ENCODE results near the gene FKBP3. TPM values are rescaled to one million over a fixed set of nuclear protein-coding genes. Genes with fewer than 3 reads are reported as not detected.
"Not testable (repeated sequence)": the region's sequence is repeated elsewhere in the genome, so short reads cannot be mapped to it uniquely, and the experiment has no call there.

The FKBP3 gene
- total RNA-seq, 1 donor from 2014 or later: 77.0 TPM

DNA sequence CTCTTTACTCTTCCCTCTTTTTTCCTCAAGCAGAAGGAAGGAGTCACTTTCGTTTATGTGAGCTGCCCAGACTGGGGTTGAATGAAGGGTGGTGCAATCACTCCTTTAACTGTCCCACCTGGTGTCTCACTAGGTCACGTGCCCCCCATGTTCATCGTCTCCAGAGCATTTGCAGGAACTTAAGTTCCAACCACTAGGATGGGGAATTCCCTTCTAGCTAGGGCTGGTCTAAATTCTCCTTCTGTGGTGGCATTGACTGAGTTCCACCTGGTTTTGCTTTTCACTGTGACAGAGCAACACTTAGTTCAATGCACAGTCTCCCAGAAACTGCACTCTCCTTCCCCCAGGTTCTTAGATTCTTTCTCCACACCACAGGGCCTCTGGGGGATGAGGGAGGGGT is 10.9 kb upstream of the FKBP3 start:
- Mint-ChIP-seq H3K27ac (ENCODE audit: unreplicated experiment) (no peak overlapping the region), H3K9me3 (ENCODE audit: unreplicated experiment) (no peaks in the 10 kb centered on the region), H3K4me1 (ENCODE audit: low read depth, unreplicated experiment) (no peaks in the 10 kb centered on the region), H3K4me3 (ENCODE audit: unreplicated experiment) (no peak overlapping the region), H3K36me3 (ENCODE audit: low read depth, unreplicated experiment) (peaks cover 7% of the 10 kb centered on the region), H3K27me3 (ENCODE audit: low read depth, unreplicated experiment) (no peaks in the 10 kb centered on the region)
- TF ChIP-seq, protein P1, sequence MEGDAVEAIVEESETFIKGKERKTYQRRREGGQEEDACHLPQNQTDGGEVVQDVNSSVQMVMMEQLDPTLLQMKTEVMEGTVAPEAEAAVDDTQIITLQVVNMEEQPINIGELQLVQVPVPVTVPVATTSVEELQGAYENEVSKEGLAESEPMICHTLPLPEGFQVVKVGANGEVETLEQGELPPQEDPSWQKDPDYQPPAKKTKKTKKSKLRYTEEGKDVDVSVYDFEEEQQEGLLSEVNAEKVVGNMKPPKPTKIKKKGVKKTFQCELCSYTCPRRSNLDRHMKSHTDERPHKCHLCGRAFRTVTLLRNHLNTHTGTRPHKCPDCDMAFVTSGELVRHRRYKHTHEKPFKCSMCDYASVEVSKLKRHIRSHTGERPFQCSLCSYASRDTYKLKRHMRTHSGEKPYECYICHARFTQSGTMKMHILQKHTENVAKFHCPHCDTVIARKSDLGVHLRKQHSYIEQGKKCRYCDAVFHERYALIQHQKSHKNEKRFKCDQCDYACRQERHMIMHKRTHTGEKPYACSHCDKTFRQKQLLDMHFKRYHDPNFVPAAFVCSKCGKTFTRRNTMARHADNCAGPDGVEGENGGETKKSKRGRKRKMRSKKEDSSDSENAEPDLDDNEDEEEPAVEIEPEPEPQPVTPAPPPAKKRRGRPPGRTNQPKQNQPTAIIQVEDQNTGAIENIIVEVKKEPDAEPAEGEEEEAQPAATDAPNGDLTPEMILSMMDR (IDR thresholded peaks at IDR 0.05; ENCODE audit: insufficient read depth, low read depth, low read length): no peak
- TF ChIP-seq EZH2 (IDR thresholded peaks at IDR 0.05; ENCODE audit: insufficient read depth, low read length): no peak
- no peak overlapping the region for H3K4me3 ChIP-seq (ENCODE audit: insufficient read depth, low read depth, low read length)
- FAIRE-seq (no peak), DNase-seq (ENCODE audit: low read depth) (no peak)
- no peaks in the 10 kb centered on the region for H3K9me3 ChIP-seq (ENCODE audit: insufficient read depth, low read depth, low read length)
- H3K9ac ChIP-seq (ENCODE audit: low read length): no peak overlapping the region
- peaks cover 17% of the 10 kb centered on the region for H3K79me2 ChIP-seq (ENCODE audit: insufficient read depth, low read length)
- H4K20me1 ChIP-seq (ENCODE audit: insufficient read depth, low read length): no peaks in the 10 kb centered on the region
- no peak overlapping the region for H3K4me2 ChIP-seq (ENCODE audit: low read length)
- no peak overlapping the region for H2AFZ ChIP-seq (ENCODE audit: low read depth, low read length)
- H3K4me1 ChIP-seq (ENCODE audit: insufficient read depth, low read length): no peaks in the 10 kb centered on the region
- H3K36me3 ChIP-seq (ENCODE audit: insufficient read depth, low read length): no peaks in the 10 kb centered on the region
- no peak overlapping the region for H3K27ac ChIP-seq (ENCODE audit: low read depth, low read length)
- H3K27me3 ChIP-seq (ENCODE audit: insufficient read depth, low read length): no peaks in the 10 kb centered on the region

DNA sequence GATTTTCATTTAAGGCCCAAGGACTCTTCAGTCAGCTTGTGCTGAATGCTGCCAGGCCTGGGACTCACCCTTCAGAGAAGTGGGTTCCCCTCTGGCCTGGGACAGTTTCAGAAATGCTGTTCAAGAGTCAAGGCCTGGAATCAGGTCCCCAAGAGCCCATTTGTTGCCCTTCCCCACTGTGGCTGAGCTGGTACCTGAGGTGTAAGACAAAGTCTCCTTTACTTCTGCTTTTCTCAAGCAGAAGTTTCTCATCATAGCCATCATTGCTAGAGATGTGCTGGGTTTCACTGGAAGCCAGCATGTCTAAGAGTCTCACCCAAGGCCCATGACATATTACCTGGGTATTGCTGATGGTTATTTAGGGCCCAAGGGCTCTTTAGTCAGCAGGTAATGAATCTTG is 10.4 kb upstream of the FKBP3 start:
- no peak for DNase-seq (ENCODE audit: low read depth)
- H3K79me2 ChIP-seq (ENCODE audit: insufficient read depth, low read length): peaks cover 23% of the 10 kb centered on the region
- Mint-ChIP-seq H3K36me3 (ENCODE audit: low read depth, unreplicated experiment) (peaks cover 7% of the 10 kb centered on the region), H3K9me3 (ENCODE audit: unreplicated experiment) (no peaks in the 10 kb centered on the region), H3K4me1 (ENCODE audit: low read depth, unreplicated experiment) (no peaks in the 10 kb centered on the region), H3K4me3 (ENCODE audit: unreplicated experiment) (no peak overlapping the region), H3K27ac (ENCODE audit: unreplicated experiment) (no peak overlapping the region), H3K27me3 (ENCODE audit: low read depth, unreplicated experiment) (no peaks in the 10 kb centered on the region)
- H3K36me3 ChIP-seq (ENCODE audit: insufficient read depth, low read length): no peaks in the 10 kb centered on the region
- no peak overlapping the region for H3K27ac ChIP-seq (ENCODE audit: low read depth, low read length)
- H4K20me1 ChIP-seq (ENCODE audit: insufficient read depth, low read length): no peaks in the 10 kb centered on the region
- TF ChIP-seq EZH2 (IDR thresholded peaks at IDR 0.05; ENCODE audit: insufficient read depth, low read length): no peak
- TF ChIP-seq, protein P1 (IDR thresholded peaks at IDR 0.05; ENCODE audit: insufficient read depth, low read depth, low read length): no peak
- H3K9me3 ChIP-seq (ENCODE audit: insufficient read depth, low read depth, low read length): no peaks in the 10 kb centered on the region
- H2AFZ ChIP-seq (ENCODE audit: low read depth, low read length): no peak overlapping the region
- H3K4me1 ChIP-seq (ENCODE audit: insufficient read depth, low read length): no peaks in the 10 kb centered on the region
- no peak overlapping the region for H3K4me3 ChIP-seq (ENCODE audit: insufficient read depth, low read depth, low read length)
- H3K4me2 ChIP-seq (ENCODE audit: low read length): no peak overlapping the region
- no peak overlapping the region for H3K9ac ChIP-seq (ENCODE audit: low read length)
- no peaks in the 10 kb centered on the region for H3K27me3 ChIP-seq (ENCODE audit: insufficient read depth, low read length)
- no peak for FAIRE-seq

DNA sequence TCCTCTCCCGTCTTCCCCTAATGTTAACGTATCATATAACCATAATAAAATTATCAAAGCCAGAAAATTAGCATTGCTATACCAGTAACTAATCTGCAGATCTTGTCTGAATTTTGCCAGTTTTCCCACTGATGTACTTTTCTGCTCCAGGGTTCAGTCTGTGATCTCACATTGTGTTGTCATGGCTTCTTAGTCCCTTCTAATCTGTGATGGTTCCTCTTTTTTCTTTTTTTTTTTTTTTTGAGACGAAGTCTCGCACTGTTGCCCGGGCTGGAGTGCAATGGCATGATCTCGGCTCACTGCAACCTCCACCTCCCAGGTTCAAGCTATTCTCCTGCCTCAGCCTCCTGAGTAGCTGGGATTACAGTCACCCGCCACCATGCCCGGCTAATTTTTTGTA is 7.8 kb upstream of the FKBP3 start:
- H2AFZ ChIP-seq (ENCODE audit: low read depth, low read length); H3K4me1 ChIP-seq (ENCODE audit: insufficient read depth, low read length); H4K20me1 ChIP-seq (ENCODE audit: insufficient read depth, low read length): not testable (repeated sequence)

More for the DNA sequence above, 7.8 kb upstream of the FKBP3 start:
- not testable (repeated sequence) for H3K27ac Mint-ChIP-seq (ENCODE audit: unreplicated experiment); H3K27me3 Mint-ChIP-seq (ENCODE audit: low read depth, unreplicated experiment); H3K27ac ChIP-seq (ENCODE audit: low read depth, low read length); H3K4me1 Mint-ChIP-seq (ENCODE audit: low read depth, unreplicated experiment); H3K9me3 Mint-ChIP-seq (ENCODE audit: unreplicated experiment); H3K36me3 ChIP-seq (ENCODE audit: insufficient read depth, low read length); H3K27me3 ChIP-seq (ENCODE audit: insufficient read depth, low read length); DNase-seq (ENCODE audit: low read depth); H3K9ac ChIP-seq (ENCODE audit: low read length); H3K36me3 Mint-ChIP-seq (ENCODE audit: low read depth, unreplicated experiment); FAIRE-seq; H3K4me3 ChIP-seq (ENCODE audit: insufficient read depth, low read depth, low read length); H3K9me3 ChIP-seq (ENCODE audit: insufficient read depth, low read depth, low read length); H3K4me3 Mint-ChIP-seq (ENCODE audit: unreplicated experiment); H3K4me2 ChIP-seq (ENCODE audit: low read length)
- H3K79me2 ChIP-seq (ENCODE audit: insufficient read depth, low read length): peaks cover 43% of the 10 kb centered on the region

Measured in astrocyte (in vitro differentiated cells and primary cell).